NCI-H146 treated with DMSO at 0.1 percent for 48 hours (cell line): Measurements from ENCODE around the gene NCOR1.
A peak's percentile ranks its signal among the peaks of the same experiment; 100 is the strongest.
"Not testable (repeated sequence)": the region's sequence is repeated elsewhere in the genome, so short reads cannot be mapped to it uniquely, and the experiment has no call there.

ENCODE experiments used
- DNase-seq: peaks from one replicate; lab custom pipeline; 2025; ENCODE audit not compliant: unreplicated experiment; lab: John Stamatoyannopoulos, UW

Gene NCOR1

DNA sequence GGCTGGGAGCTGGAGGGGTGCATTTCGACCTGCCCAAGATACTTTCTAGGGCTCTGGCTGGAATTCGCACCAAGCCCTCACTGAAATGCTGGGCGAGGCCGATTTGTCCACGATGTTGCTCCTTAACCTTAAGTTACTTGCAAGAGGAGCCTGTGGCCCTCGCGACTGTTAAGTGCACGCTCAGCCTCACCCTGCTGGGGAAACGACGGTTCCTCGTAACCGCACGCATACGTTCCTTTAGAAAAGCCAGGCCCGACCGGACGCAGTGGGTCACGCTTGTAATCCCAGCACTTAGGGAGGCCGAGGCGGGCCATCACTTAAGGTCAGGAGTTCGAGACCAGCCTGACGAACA, 607 bp upstream of the NCOR1 start:
- DNase-seq, result peak; percentile 62

GRCh38 chr17:16215002-16215272, 397 bp downstream of the NCOR1 start:
- DNase-seq, result peak; percentile 38

DNA sequence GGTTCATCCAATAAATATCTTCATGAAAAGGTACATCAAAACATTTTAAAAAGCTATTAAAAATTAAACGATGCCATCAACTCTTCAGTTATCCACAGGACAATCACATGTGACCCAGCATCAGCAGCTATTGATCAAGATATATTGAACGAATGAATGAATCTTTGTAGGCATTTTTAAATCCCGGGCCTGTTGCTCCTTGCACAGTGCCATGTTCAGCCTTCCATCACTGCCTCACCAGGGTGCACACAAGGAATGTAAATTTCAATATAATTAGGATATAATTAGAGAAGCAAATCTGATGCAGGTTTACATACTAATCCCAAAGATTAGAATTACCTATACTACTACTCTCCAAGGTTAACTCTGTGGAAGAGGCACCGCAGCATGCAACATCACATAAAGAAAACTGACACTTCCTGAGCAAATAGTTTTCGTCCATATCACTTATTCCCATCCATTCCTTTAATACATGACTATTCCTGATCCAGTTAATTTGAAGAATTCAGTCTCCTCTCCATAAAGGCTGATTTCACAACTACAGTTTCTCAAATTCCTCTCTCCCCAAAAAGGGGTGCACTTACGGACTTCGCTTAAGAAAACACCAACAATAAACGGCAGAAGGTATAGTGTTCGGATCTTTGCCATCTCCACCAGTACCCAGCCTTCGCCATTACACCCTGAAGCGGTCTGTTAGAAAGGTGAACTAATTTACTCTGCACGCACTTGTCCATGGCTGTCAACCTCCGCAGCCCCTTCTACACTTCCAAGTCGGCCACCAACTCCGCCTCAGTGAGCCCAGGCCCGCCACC, 938 bp downstream of the NCOR1 start:
- peak; percentile 38 for DNase-seq

- no peak for DNase-seq
These were observed 2.5 kb downstream of the NCOR1 start for GRCh38 chr17:16212793-16213192.

DNA sequence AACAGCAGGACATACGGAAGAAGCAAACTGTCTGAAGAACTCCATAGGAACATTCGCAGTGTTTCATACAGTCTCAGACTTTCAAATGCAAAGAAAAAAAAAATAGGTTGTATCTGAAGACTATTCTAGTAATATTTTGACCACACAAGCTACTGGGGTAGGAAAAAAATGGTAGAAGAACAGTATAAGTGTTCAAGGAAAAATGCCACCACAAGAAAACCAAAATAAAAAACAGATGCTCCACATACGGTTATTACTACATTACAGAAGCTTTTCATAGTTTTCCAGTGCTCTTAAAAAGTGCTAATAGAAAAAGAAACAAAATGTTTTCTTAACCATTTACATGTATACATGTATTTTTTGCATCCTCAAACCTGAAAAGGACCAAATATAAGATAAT, 3.7 kb downstream of the NCOR1 start:
- DNase-seq, result no peak

- DNase-seq, result not testable (repeated sequence)
These were observed 10.6 kb downstream of the NCOR1 start for GRCh38 chr17:16204763-16205162.

DNA sequence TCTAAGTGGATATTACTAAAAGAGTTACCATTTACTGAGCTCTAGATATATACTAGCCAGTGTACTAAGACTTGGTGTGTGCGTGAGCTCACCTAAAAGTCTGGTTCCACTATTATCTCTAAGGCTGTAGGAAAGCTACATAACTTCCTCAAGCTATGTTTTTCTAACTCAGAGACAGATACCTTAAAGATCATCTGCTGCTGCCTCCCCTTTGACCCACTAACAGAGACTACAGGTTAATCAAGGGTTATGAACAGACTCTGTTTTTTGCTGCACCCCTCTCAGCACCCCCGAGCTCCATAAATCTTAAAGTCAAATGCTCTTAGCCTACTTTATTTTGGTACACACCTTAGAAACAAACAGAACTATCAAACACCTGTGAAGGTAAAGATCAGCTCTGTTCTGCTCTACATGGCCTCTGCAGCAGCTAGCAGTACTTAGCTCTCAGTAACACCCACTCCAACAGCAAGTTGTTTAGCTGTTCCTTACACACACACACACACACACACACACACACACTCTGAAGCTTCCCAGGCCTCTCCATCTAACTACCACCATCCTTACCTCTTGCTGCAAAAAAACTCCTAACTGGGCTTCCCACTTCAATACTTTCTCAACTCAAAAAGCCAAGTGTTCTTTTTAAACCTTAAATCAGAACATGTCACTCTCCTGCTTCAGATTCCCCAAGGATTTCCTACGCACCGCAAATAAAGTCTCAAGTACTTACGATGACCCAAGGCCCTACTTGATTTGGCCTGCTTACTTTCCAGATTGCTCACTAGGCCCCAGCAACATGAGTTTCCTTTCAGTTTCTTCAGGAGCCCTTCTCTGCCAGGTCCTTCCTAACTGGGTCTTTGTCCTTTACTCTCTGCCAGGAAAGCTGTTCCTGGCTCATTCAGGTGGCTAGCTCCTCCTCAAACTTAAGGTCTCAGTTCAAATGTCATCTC, 12.5 kb downstream of the NCOR1 start:
- not testable (repeated sequence) for DNase-seq

DNA sequence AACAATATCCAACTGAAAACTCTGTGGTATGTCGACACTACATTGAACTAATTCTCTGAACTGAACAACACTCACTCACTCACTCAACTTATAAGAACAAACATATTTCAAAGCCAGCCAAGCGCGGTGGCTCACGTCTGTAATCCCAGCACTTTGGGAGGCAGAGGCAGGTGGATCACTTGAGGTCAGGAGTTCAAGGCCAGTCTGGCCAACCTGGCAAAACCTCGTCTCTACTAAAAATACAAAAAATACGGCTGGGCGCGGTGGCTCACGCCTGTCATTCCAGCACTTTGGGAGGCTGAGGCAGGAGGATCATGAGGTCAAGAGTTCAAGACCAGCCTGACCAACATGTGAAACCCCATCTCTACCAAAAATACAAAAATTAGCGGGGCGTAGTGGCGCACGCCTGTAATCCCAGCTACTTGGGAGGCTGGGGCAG, 13.6 kb downstream of the NCOR1 start:
- not testable (repeated sequence) for DNase-seq

GRCh38 chr17:16199093-16199492, 16.2 kb downstream of the NCOR1 start:
- DNase-seq, result no peak

- DNase-seq, result no peak
These were observed 18.1 kb downstream of the NCOR1 start for GRCh38 chr17:16197276-16197675.

DNA sequence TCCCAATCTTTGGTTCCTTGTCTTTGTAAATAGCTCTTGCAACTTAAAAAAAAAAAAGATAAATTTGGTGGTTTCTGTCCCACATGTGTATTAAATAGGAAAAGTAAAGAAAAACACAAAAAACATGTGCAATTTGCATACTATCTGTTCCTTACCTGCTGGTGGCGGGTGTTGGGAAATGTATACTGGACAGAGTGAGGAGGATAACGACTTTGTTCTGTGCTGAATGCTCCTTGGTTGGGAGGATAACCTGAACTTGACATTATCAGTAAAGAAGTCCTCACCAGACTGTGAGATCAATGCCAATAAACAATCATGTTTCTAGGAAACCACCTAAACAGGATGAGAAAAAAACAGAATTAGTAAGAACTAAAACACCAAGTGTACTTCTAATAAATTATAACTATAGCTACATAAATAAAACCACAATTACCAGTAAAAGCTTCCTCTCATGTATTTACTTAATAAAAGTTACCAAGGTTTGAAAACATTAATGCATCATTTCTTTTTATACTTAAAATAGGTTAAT, 21.0 kb downstream of the NCOR1 start:
- DNase-seq, result not testable (repeated sequence)

DNA sequence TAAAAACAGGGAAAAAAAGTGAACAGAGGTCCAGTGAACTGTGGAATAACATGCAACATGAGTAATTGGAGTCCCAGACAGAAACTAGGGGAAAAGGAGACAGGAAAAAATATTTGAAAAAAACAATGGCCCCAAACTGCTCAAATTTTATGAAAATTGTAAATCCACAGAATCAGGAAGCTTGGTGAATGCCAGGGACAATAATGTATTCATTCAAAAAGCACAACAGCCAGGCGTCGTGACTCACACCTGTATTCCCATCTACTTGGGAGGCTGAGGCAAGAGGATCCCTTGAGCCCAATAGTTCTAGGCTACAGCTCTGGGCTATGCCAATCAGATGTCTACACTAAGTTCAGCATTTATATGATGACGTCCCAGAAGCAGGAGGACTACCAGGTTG, 23.7 kb downstream of the NCOR1 start:
- no peak for DNase-seq

- DNase-seq, result no peak
These were observed 24.5 kb downstream of the NCOR1 start for GRCh38 chr17:16190703-16191360.

DNA sequence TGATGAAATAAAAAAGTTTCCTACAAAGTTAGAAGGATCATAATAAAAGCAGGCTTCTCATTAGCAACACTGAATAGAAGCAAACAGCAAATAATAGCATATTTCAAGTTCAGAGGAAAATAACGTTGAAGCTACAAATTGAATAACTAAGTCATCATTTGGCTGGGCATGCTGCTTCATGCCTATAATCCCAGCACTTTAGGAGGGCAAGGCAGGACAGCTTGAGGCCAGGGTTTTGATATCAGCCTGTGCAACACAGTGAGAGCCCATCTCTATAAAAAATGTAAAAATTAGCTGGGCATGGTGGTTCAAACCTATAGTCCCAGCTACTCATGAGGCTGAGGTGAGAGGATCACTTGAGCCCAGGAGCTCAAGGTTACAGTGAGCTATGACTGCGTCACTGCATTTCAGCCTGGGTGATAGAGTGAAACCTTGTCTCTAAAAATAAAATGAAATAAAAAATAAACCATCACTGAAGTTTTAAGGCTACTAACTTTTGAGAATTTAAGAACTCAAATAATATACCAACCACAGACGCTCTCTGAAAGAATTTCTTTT, 25.5 kb downstream of the NCOR1 start:
- no peak for DNase-seq

GRCh38 chr17:16187642-16188041, 27.7 kb downstream of the NCOR1 start:
- no peak for DNase-seq

DNA sequence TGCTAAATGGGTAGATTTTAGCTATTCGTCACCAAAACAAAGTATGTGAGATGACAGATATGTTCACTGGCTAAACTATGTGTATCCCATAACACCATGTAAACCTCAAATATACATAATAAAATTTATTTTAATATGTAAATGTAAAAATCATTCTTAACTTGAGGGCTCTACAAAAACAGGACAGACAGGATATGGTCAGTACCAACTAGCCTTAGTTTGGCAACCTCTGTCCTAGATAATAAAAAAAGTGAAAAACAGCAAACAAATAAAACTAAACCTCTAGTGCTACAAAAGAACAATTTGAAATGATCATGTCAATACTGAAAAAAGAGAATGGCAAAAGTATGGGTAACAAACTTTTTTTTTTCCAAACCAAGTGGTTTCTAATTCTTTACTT, 33.8 kb downstream of the NCOR1 start:
- DNase-seq, result no peak

DNA sequence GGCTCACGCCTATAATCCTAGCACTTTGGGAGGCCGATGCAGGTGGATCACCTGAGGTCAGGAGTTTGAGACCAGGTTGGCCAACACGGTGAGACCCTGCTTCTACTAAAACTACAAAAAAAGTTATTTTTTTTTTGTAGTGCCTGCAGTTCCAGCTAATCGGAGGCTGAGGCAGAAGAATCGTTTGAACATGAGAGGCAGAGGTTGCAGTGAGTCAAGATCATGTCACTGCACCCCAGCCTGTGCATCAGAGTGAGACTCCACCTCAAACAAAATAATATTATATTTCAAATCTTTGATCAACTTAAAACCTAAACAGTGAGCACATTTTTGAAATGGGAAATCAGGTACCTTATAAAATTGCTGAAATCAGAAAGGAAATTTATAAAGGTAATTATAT, 36.5 kb downstream of the NCOR1 start:
- DNase-seq, result no peak

DNA sequence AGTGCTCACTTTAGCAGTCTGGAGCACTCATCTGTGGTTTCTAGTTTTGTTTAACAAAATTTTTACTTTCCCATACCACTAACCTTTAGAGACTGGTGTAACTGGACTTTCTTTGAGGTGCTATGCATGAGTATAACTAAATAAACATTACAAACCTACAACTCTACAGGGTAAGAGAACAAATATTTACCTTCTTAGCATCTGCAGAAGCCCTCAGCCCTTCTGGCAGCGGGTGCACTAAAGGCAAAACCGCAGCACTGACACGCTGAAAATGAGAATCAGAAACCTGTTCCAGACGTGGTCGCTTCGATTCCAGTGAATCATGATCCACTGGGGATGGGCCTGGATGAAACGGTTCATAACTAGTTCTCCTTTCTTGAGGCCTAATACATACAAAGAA, 43.7 kb downstream of the NCOR1 start:
- DNase-seq, result no peak

DNA sequence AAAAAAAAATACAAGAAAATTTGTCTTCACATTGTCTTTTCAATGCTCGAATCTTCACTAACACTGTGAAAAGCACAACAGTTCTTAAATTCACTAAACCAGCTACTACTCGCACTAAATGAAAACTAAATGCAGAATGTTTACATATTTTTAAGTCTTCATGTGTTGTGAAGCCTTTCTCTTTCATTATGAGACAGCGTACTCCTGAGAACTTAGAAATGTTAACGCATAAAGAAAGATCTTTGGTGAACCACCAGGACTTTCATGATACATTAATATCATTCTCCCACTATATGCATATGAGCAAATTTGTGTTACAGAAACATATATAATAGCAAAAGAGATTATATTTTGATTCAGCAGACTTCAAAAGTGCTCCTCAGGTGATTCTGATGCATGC, 48.6 kb downstream of the NCOR1 start:
- not testable (repeated sequence) for DNase-seq

GRCh38 chr17:16158714-16159113, 56.6 kb downstream of the NCOR1 start:
- no peak for DNase-seq

- no peak for DNase-seq
These were observed 59.8 kb downstream of the NCOR1 start for GRCh38 chr17:16155536-16155935.
